GM10248 (cell line): ENCODE data around the gene LMO7.
"Not testable (repeated sequence)": the region's sequence is repeated elsewhere in the genome, so short reads cannot be mapped to it uniquely, and the experiment has no call there.

Experiments
- CTCF ChIA-PET: fragments of 300-600 bp; sonication (Branson Sonifier 250); formaldehyde crosslinking; extraction: SDS; loops from one replicate; lab custom pipeline; 2021; ENCODE audit warnings: antibody characterized with exemption; lab: Yijun Ruan, JAX
- POLR2A ChIA-PET: fragments of 350-650 bp; sonication (Branson Sonifier 250); formaldehyde crosslinking; extraction: SDS; loops from one replicate; lab custom pipeline; 2020; ENCODE audit warnings: antibody characterized with exemption; lab: Yijun Ruan, JAX
- DNase-seq: peaks from one replicate; pipeline ENCODE4 v3.0.0; 2012; ENCODE audit errors: extremely low spot score
- TF ChIP-seq, protein P1 (sequence below): IDR thresholded peaks from 2 replicates; pipeline ENCODE4 v1.5.1; 2012; ENCODE audit warnings: mild to moderate bottlenecking, low read depth; ENCODE audit errors: extremely low read depth, missing control alignments, control extremely low read depth

The LMO7 gene

DNA sequence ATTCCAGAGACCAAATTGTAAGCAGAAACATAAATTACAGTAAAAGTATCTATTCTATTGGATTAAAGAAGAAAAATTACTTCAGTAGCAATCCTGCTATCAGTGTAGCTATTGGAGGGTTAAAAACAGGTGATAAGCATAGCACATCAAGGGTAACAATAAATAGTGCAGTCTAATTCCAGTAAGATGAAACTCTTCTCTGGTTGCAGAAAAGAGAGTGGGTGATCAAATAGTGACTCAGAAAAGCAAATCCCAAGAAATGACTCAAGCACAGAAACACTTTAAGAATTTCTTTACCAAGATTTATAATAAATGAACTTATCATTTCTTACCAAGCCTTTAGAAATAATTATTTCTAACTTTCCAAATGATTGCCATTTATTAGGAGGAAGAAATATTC is 135.7 kb downstream of the LMO7 start:
- CTCF ChIA-PET: interaction anchor here (5.5 kb wide), 1 partner anchor 12 kb away, joined by 24 read pairs; no protein-coding TSS in a partner anchor
- POLR2A ChIA-PET: no interaction called here
- no peak for DNase-seq
- TF ChIP-seq, protein P1, sequence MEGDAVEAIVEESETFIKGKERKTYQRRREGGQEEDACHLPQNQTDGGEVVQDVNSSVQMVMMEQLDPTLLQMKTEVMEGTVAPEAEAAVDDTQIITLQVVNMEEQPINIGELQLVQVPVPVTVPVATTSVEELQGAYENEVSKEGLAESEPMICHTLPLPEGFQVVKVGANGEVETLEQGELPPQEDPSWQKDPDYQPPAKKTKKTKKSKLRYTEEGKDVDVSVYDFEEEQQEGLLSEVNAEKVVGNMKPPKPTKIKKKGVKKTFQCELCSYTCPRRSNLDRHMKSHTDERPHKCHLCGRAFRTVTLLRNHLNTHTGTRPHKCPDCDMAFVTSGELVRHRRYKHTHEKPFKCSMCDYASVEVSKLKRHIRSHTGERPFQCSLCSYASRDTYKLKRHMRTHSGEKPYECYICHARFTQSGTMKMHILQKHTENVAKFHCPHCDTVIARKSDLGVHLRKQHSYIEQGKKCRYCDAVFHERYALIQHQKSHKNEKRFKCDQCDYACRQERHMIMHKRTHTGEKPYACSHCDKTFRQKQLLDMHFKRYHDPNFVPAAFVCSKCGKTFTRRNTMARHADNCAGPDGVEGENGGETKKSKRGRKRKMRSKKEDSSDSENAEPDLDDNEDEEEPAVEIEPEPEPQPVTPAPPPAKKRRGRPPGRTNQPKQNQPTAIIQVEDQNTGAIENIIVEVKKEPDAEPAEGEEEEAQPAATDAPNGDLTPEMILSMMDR: no peak

DNA sequence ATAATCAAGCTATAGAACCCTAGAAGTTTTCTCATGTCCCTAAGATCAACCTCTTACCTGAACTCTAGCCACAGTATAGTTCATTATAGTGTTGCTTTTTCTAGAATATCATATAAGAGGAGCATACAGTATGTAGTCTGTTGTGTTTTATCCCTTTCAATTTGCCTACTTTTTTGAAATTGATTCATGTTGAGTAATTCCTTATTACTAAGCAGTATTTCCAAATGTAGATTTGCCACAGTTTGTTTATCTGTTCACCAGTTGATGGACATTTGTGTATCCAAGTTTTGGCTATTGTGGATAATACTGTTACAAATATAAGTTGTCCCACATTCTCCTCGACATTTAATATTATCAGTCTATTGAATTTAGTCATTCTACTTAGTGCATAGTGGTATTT is 138.0 kb downstream of the LMO7 start:
- TF ChIP-seq, protein P1: no peak
- CTCF ChIA-PET: interaction anchor here (1.9 to 5.5 kb wide), 3 partner anchors 9 to 78 kb away, joined by 5 to 24 read pairs (median 6); no protein-coding TSS in a partner anchor
- DNase-seq: no peak
- POLR2A ChIA-PET: no interaction called here

DNA sequence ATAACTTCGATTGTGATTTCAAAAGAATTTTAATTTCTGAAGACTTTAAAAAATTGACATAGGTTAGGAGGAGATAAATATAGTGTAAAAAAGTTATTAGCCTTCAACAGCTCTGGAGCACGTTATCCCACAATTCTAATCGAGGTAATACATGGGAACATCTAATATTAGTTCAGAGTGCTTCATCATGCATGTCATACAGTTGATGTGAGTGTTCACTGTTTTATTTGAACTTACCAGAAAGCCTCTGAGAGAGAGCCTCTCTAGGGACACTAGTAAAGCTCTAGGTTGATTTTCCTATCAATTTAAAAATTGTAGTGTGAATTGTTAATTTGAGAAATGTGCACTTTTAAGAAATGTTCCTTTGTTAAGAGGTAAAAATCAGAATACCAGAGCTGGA is 140.4 kb downstream of the LMO7 start:
- ChIA-PET POLR2A (no interaction called here), CTCF (interaction anchor here (1.3 to 1.6 kb wide), 3 partner anchors 12 to 41 kb away, joined by 3 to 7 read pairs (median 5); no protein-coding TSS in a partner anchor)
- TF ChIP-seq, protein P1: no peak
- no peak for DNase-seq

DNA sequence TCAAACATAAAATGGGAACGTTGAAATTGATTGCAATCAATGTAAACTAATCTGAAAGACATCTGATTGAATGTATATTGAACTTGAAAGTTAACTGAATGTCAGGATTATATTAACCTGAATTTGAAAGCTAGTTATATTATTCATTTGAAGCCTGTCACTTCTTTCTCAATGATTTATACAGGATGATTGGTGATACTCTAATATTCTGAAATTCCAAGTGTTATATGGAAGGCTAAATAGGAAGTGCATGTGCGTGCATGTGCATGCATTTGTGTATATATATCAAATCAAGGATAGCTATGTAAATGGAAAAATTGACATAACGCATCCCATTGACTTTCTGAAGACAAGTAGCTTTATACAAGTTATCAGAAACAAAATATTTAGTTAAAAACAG is 143.3 kb downstream of the LMO7 start:
- no peak for DNase-seq
- CTCF ChIA-PET: interaction anchor here (0.8 to 1.5 kb wide), 6 partner anchors 10 to 93 kb away, joined by 3 to 5 read pairs (median 4); no protein-coding TSS in a partner anchor
- TF ChIP-seq, protein P1: no peak
- POLR2A ChIA-PET: no interaction called here

DNA sequence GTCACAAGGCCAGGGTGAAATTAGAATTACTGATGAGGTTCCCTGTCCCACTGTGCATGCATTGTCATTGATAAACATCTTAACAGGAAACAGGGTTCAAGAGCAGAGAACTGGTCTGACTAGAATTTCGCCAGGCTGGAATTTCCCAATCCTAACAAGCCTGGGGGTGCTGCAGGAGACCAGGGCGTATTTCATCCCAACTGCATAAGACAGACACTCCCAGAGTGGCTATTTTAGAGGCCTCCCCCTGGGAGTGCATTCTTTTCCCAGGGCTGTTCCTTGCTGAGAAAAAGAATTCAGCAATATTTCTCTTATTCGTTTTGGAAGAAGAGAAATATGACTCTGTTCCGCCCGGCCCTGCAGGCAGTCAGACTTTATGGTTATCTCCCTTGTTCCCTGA is 144.0 kb downstream of the LMO7 start:
- CTCF ChIA-PET: interaction anchor here (1.2 kb wide), 1 partner anchor 12 kb away, joined by 4 read pairs; no protein-coding TSS in a partner anchor
- DNase-seq, POLR2A ChIA-PET: not testable (repeated sequence)

DNA sequence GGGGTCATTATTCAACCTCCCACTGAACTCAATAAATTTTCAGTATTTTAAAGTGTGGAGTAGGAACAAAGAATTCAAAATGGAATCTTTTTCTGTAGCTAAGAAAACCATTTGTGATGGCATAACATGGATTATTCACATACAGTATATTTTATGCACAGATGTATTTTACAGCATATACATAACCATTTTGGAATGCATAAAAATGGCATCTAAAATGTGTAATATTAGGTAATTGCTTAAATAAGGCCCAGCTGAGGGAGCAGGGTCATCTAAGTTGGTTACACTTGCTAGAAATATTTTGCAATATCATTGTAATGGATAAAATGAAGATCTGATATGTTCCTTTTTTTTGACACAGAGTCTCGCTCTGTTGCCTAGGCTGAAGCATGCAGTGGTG is 146.9 kb downstream of the LMO7 start:
- DNase-seq: no peak
- ChIA-PET CTCF (interaction anchor here (0.9 to 2.2 kb wide), 8 partner anchors 9 to 94 kb away, joined by 3 to 6 read pairs (median 4); no protein-coding TSS in a partner anchor), POLR2A (no interaction called here)
- TF ChIP-seq, protein P1: no peak

DNA sequence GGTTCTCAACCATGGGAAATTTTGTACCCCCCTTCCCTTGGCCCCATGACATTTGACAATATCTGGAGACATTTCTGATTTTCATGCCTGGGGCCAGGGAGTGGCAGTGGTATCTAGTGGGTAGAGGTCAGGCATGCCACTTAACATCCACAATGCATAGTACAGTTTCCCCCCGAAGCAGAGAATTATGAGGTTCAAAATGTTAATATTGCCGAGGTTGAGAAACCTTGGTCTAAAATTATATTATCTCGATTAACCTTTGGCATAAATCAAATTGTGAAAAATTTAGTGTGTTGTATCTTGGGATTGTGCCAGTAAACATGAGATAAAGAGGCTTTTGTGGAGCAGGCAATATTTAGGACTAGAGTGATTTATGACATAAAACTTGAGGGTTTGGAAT is 147.9 kb downstream of the LMO7 start:
- DNase-seq: no peak
- TF ChIP-seq, protein P1: no peak
- POLR2A ChIA-PET: no interaction called here
- CTCF ChIA-PET: interaction anchor here (0.9 to 2.2 kb wide), 5 partner anchors 8 to 88 kb away, joined by 4 to 6 read pairs (median 4); no protein-coding TSS in a partner anchor
